H9 (cell line): ENCODE data around the gene SWI5. TPM values are rescaled to one million over a fixed set of nuclear protein-coding genes. Genes with fewer than 3 reads are reported as not detected.

Experiments
- DNase-seq: peaks from one replicate; pipeline ENCODE4 v3.0.0-alpha.2; 2017
- H2AFZ ChIP-seq: one replicate; pipeline ENCODE4 v1.6.1; 2013; ENCODE audit warnings: mild to moderate bottlenecking, low read length, control low read depth, moderate library complexity
- H2AK5ac ChIP-seq: 2 replicates; pipeline ENCODE4 v1.6.1; 2013; ENCODE audit warnings: low read length, control low read depth, mixed read lengths; ENCODE audit not compliant: insufficient read length
- H2BK120ac ChIP-seq: one replicate; pipeline ENCODE4 v1.6.1; 2013; ENCODE audit warnings: low read depth, mild to moderate bottlenecking, low read length, control low read depth, inconsistent platforms; ENCODE audit not compliant: poor library complexity, severe bottlenecking
- H2BK12ac ChIP-seq: 2 replicates; pipeline ENCODE4 v1.6.1; 2013; ENCODE audit warnings: low read length, control low read depth, mixed read lengths, low read depth; ENCODE audit not compliant: insufficient read length
- H2BK15ac ChIP-seq: 2 replicates; pipeline ENCODE4 v1.6.1; 2013; ENCODE audit warnings: low read depth, low read length, control low read depth
- H2BK20ac ChIP-seq: one replicate; pipeline ENCODE4 v1.6.1; 2013; ENCODE audit warnings: low read depth, mild to moderate bottlenecking, low read length, control low read depth, inconsistent platforms; ENCODE audit not compliant: poor library complexity, severe bottlenecking
- H2BK5ac ChIP-seq: 2 replicates; pipeline ENCODE4 v1.6.1; 2013; ENCODE audit warnings: low read length, control low read depth, mixed read lengths; ENCODE audit not compliant: insufficient read length
- H3K14ac ChIP-seq: 2 replicates; pipeline ENCODE4 v1.6.1; 2013; ENCODE audit warnings: low read length, control low read depth; ENCODE audit not compliant: insufficient read depth
- H3K18ac ChIP-seq: 2 replicates; pipeline ENCODE4 v1.6.1; 2013; ENCODE audit warnings: low read depth, mild to moderate bottlenecking, mixed read lengths, low read length, control low read depth; ENCODE audit not compliant: insufficient read length
- H3K23ac ChIP-seq: 2 replicates; pipeline ENCODE4 v1.6.1; 2013; ENCODE audit warnings: low read length, control low read depth, mixed read lengths, low read depth; ENCODE audit not compliant: insufficient read length
- H3K23me2 ChIP-seq: 2 replicates; pipeline ENCODE4 v1.6.1; 2013; ENCODE audit warnings: low read depth, mild to moderate bottlenecking, mixed read lengths, low read length, control low read depth; ENCODE audit not compliant: insufficient read length, poor library complexity, severe bottlenecking
- H3K27ac ChIP-seq: 2 replicates; pipeline ENCODE4 v1.5.1; 2013; ENCODE audit warnings: low read length, control low read depth, mixed read lengths, low read depth; ENCODE audit not compliant: insufficient read length
- H3K27me3 ChIP-seq: 2 replicates; pipeline ENCODE4 v1.6.1; 2013; ENCODE audit warnings: low read length, control low read depth, inconsistent platforms; ENCODE audit not compliant: insufficient read depth
- H3K4ac ChIP-seq: 2 replicates; pipeline ENCODE4 v1.6.1; 2013; ENCODE audit warnings: low read depth, mild to moderate bottlenecking, control low read depth, inconsistent platforms, low read length, moderate library complexity
- H3K4me1 ChIP-seq: 2 replicates; pipeline ENCODE4 v1.6.1; 2013; ENCODE audit warnings: low read length, control low read depth, inconsistent platforms; ENCODE audit not compliant: insufficient read depth
- H3K4me2 ChIP-seq: 2 replicates; pipeline ENCODE4 v1.6.1; 2013; ENCODE audit warnings: low read length, control low read depth, mixed read lengths; ENCODE audit not compliant: insufficient read length, insufficient read depth
- H3K56ac ChIP-seq: 2 replicates; pipeline ENCODE4 v1.6.1; 2013; ENCODE audit warnings: low read depth, mild to moderate bottlenecking, mixed read lengths, low read length, control low read depth; ENCODE audit not compliant: insufficient read length
- H3K79me1 ChIP-seq: 2 replicates; pipeline ENCODE4 v1.6.1; 2013; ENCODE audit warnings: low read depth, mild to moderate bottlenecking, moderate library complexity, low read length, control low read depth, inconsistent platforms; ENCODE audit not compliant: insufficient read depth, poor library complexity, severe bottlenecking
- H3K79me2 ChIP-seq: 2 replicates; pipeline ENCODE4 v1.6.1; 2013; ENCODE audit warnings: low read length, control low read depth, inconsistent platforms; ENCODE audit not compliant: insufficient read depth
- H3K9ac ChIP-seq: 2 replicates; pipeline ENCODE4 v1.6.1; 2013; ENCODE audit warnings: low read length, control low read depth, mixed read lengths; ENCODE audit not compliant: insufficient read length; ENCODE audit errors: extremely low read depth
- H3K9me3 ChIP-seq: one replicate; pipeline ENCODE4 v1.6.1; 2013; ENCODE audit warnings: low read depth, low read length, inconsistent platforms; ENCODE audit not compliant: control insufficient read depth
- H3T11ph ChIP-seq: one replicate; pipeline ENCODE4 v1.6.1; 2013; ENCODE audit warnings: mild to moderate bottlenecking, low read length, control low read depth, inconsistent platforms
- H4K20me1 ChIP-seq: one replicate; pipeline ENCODE4 v1.6.1; 2013; ENCODE audit not compliant: control insufficient read depth, insufficient read length, insufficient read depth
- H4K5ac ChIP-seq: 2 replicates; pipeline ENCODE4 v1.6.1; 2013; ENCODE audit warnings: low read depth, mild to moderate bottlenecking, mixed read lengths, low read length, control low read depth; ENCODE audit not compliant: insufficient read length
- H4K8ac ChIP-seq: replicated peaks from 2 replicates; pipeline ENCODE4 v1.6.1; 2013; ENCODE audit warnings: low read length, control low read depth, mixed read lengths, low read depth; ENCODE audit not compliant: insufficient read length
- H4K91ac ChIP-seq: 2 replicates; pipeline ENCODE4 v1.6.1; 2013; ENCODE audit warnings: low read depth, mild to moderate bottlenecking, moderate library complexity, mixed read lengths, low read length, control low read depth; ENCODE audit not compliant: insufficient read length
- H3K27ac Mint-ChIP-seq, 3 experiments: 2 replicates in 2 of 3; 3 replicates in 1 of 3; pipeline ENCODE4 v1.8.0; 2020 to 2021; ENCODE audit warnings: mixed read lengths in 3 of 3, mild to moderate bottlenecking in 1 of 3, moderate library complexity in 1 of 3
- H3K27me3 Mint-ChIP-seq: 2 replicates; pipeline ENCODE4 v1.8.0; 2021; ENCODE audit warnings: low read depth, mild to moderate bottlenecking, moderate library complexity, mixed read lengths
- H3K36me3 Mint-ChIP-seq, 3 experiments: 2 replicates in 2 of 3; 3 replicates in 1 of 3; pipeline ENCODE4 v1.8.0; 2020 to 2021; ENCODE audit warnings: low read depth in 3 of 3, mixed read lengths in 3 of 3; ENCODE audit not compliant: insufficient read depth in 1 of 3
- H3K4me1 Mint-ChIP-seq, 2 experiments: 2 replicates each; pipeline ENCODE4 v1.8.0; 2020; ENCODE audit warnings: mixed read lengths in 2 of 2
- H3K4me3 Mint-ChIP-seq, 2 experiments: 2 replicates in 1 of 2; 3 replicates in 1 of 2; pipeline ENCODE4 v1.8.0; 2020 to 2021; ENCODE audit warnings: mild to moderate bottlenecking in 2 of 2, mixed read lengths in 2 of 2, moderate library complexity in 1 of 2
- H3K9me3 Mint-ChIP-seq, 2 experiments: 2 replicates in 1 of 2; 3 replicates in 1 of 2; pipeline ENCODE4 v1.8.0; 2020; ENCODE audit warnings: mild to moderate bottlenecking in 2 of 2, mixed read lengths in 2 of 2, moderate library complexity in 1 of 2
- CTCF ChIP-seq: fragments of 200-600 bp; sonication (generic); conservative IDR thresholded peaks from 3 replicates; pipeline ENCODE4 v1.8.0; 2021; ENCODE audit warnings: antibody characterized with exemption, mild to moderate bottlenecking
- WGBS: extraction: QIAGEN DNeasy Blood & Tissue Kit; methylation state at CpG from one replicate; pipeline ENCODE4 v1.1.7; 2013; ENCODE audit warnings: missing lambda C conversion rate, low lambda C conversion rate, mixed read lengths; ENCODE audit not compliant: insufficient read length; ENCODE audit errors: extremely low coverage; 5-methylcytosine and 5-hydroxymethylcytosine counted together
- total RNA-seq: library from RNA; stranded (reverse); gene quantifications from 2 replicates; pipeline ENCODE4 v1.2.1, GENCODE V29; 2021

SWI5 gene
- total RNA-seq, 1 experiment from 2014 or later: 25.6 TPM

GRCh38 chr9:128324401-128324800 lies 48.3 kb downstream of the SWI5 start:
- Mint-ChIP-seq H3K27me3 (no peaks in the 10 kb centered on the region), H3K4me1 (peaks cover 6 to 12% of the 10 kb centered on the region in 2 experiments), H3K36me3 (peaks cover 0 to 23% (median 12%) of the 10 kb centered on the region in 3 experiments; a peak in 6 of 7 replicates), H3K4me3 (peak overlapping the region; percentile 98 to 99; a peak in 2 of 5 replicates), H3K27ac (no peak overlapping the region), H3K9me3 (no peaks in the 10 kb centered on the region; a peak in 1 of 5 replicates)
- H3K23ac ChIP-seq: no peak overlapping the region
- H3K4me1 ChIP-seq: no peaks in the 10 kb centered on the region
- no peak overlapping the region for H2AFZ ChIP-seq
- H3K4me2 ChIP-seq: no peak overlapping the region
- no peaks in the 10 kb centered on the region for H3K27me3 ChIP-seq
- no peak overlapping the region for H3K27ac ChIP-seq
- no peaks in the 10 kb centered on the region for H3K9me3 ChIP-seq
- no peak for DNase-seq
- H3K23me2 ChIP-seq: peaks cover 7% of the 10 kb centered on the region
- TF ChIP-seq CTCF: no peak
- no peak overlapping the region for H2BK5ac ChIP-seq
- no peaks in the 10 kb centered on the region for H4K20me1 ChIP-seq
- no peak overlapping the region for H4K8ac ChIP-seq
- no peak overlapping the region for H3K56ac ChIP-seq
- no peak overlapping the region for H2BK120ac ChIP-seq
- H4K91ac ChIP-seq: no peak overlapping the region
- H2AK5ac ChIP-seq: no peak overlapping the region
- no peak overlapping the region for H3K9ac ChIP-seq
- H3K79me1 ChIP-seq: peaks cover 3% of the 10 kb centered on the region
- no peak overlapping the region for H2BK15ac ChIP-seq
- no peak overlapping the region for H2BK12ac ChIP-seq
- H3K79me2 ChIP-seq: peaks cover 2% of the 10 kb centered on the region; the same call in 1 of the 2 replicates
- H3K14ac ChIP-seq: no peak overlapping the region
- WGBS: no CpG with 5 or more reads among the region's 1 CpG
- H3K18ac ChIP-seq: no peak overlapping the region
- no peak overlapping the region for H4K5ac ChIP-seq
- no peak overlapping the region for H2BK20ac ChIP-seq
- H3K4ac ChIP-seq: no peak overlapping the region
- H3T11ph ChIP-seq: no peak overlapping the region
